Epithelial cell of esophagus (primary cell): ENCODE measurements around the gene MSS51.
A peak's percentile ranks its signal among the peaks of the same experiment; 100 is the strongest.

Source experiments
- DNase-seq: peaks from one replicate; pipeline ENCODE4 v3.0.0; 2010; ENCODE audit warnings: low read depth
- H3K4me3 ChIP-seq: 2 replicates; pipeline ENCODE4 v1.5.1; 2011; ENCODE audit warnings: mild to moderate bottlenecking, low read length, control low read depth
- TF ChIP-seq, protein P1 (sequence below): IDR thresholded peaks from 2 replicates; pipeline ENCODE4 v1.5.1; 2011; ENCODE audit warnings: low read depth, mild to moderate bottlenecking, low read length, control low read depth, inconsistent platforms; ENCODE audit not compliant: insufficient read depth; ENCODE audit errors: missing control alignments

The MSS51 gene

DNA sequence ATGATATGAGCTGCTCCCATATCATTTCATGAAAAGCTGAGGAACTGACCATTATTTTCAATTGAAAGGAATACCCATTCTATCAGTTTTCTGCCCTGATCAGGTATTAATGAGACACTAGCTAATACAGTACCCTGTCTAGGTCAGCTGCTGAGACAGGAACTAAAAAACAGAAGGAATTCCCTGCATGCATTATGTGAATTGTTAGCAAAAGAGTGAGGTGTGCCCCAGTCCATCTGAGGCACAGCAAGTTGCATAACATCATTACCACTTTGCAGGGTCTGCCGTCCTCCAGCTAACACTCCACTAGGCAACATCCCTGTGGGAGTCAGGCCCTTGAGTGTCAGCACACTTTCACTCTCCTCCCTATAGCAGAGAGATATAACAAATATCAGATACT lies 11.1 kb upstream of the MSS51 start:
- H3K4me3 ChIP-seq, result no peak overlapping the region
- TF ChIP-seq, protein P1, sequence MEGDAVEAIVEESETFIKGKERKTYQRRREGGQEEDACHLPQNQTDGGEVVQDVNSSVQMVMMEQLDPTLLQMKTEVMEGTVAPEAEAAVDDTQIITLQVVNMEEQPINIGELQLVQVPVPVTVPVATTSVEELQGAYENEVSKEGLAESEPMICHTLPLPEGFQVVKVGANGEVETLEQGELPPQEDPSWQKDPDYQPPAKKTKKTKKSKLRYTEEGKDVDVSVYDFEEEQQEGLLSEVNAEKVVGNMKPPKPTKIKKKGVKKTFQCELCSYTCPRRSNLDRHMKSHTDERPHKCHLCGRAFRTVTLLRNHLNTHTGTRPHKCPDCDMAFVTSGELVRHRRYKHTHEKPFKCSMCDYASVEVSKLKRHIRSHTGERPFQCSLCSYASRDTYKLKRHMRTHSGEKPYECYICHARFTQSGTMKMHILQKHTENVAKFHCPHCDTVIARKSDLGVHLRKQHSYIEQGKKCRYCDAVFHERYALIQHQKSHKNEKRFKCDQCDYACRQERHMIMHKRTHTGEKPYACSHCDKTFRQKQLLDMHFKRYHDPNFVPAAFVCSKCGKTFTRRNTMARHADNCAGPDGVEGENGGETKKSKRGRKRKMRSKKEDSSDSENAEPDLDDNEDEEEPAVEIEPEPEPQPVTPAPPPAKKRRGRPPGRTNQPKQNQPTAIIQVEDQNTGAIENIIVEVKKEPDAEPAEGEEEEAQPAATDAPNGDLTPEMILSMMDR, result no peak
- no peak for DNase-seq

GRCh38 chr10:73439605-73440312 lies 6.4 kb upstream of the MSS51 start:
- DNase-seq, result peak; percentile 66
- TF ChIP-seq, protein P1, result no peak
- H3K4me3 ChIP-seq, result no peak overlapping the region

- TF ChIP-seq, protein P1, result no peak
- no peak for DNase-seq
These were observed 5.7 kb upstream of the MSS51 start for GRCh38 chr10:73439055-73439454.

GRCh38 chr10:73432646-73433537 lies 469 bp downstream of the MSS51 start:
- TF ChIP-seq, protein P1, result no peak
- DNase-seq, result no peak
- H3K4me3 ChIP-seq, result no peak overlapping the region

More at GRCh38 chr10:73439055-73439454, 5.7 kb upstream of the MSS51 start:
- no peak overlapping the region for H3K4me3 ChIP-seq

DNA sequence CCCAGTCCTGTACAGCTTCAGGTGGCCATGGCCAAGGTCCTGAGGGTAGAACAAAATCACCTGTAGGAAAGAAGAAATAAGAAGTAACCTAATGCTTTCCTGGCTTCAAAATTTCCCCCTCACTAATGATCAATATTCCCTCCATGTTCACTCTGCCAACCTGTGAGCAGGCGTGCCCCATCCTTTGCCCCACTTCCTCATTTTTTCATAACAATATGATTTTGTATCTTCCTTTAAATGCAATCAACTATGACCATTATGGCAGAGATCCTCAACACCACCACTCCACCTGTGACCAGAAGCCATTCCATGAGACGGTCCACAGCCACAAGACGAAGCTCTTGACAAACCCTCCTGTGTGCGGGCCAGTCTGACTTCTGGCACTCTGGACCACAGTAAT lies 7.0 kb downstream of the MSS51 start:
- no peak for DNase-seq
- TF ChIP-seq, protein P1, result no peak
- no peak overlapping the region for H3K4me3 ChIP-seq

GRCh38 chr10:73424478-73424877 lies 8.9 kb downstream of the MSS51 start:
- TF ChIP-seq, protein P1, result no peak
- DNase-seq, result peak; percentile 75
- H3K4me3 ChIP-seq, result no peak overlapping the region
